H9 (cell line): ENCODE measurements around the gene POC1B. TPM values are rescaled to one million over a fixed set of nuclear protein-coding genes. Genes with fewer than 3 reads are reported as not detected.
A peak's percentile ranks its signal among the peaks of the same experiment; 100 is the strongest.

Experiments used
- DNase-seq: peaks from one replicate; pipeline ENCODE4 v3.0.0-alpha.2; 2017
- H2AFZ ChIP-seq: one replicate; pipeline ENCODE4 v1.6.1; 2013; ENCODE audit warnings: mild to moderate bottlenecking, low read length, control low read depth, moderate library complexity
- H2AK5ac ChIP-seq: 2 replicates; pipeline ENCODE4 v1.6.1; 2013; ENCODE audit warnings: low read length, control low read depth, mixed read lengths; ENCODE audit not compliant: insufficient read length
- H2BK120ac ChIP-seq: one replicate; pipeline ENCODE4 v1.6.1; 2013; ENCODE audit warnings: low read depth, mild to moderate bottlenecking, low read length, control low read depth, inconsistent platforms; ENCODE audit not compliant: poor library complexity, severe bottlenecking
- H2BK12ac ChIP-seq: 2 replicates; pipeline ENCODE4 v1.6.1; 2013; ENCODE audit warnings: low read length, control low read depth, mixed read lengths, low read depth; ENCODE audit not compliant: insufficient read length
- H2BK15ac ChIP-seq: 2 replicates; pipeline ENCODE4 v1.6.1; 2013; ENCODE audit warnings: low read depth, low read length, control low read depth
- H2BK20ac ChIP-seq: one replicate; pipeline ENCODE4 v1.6.1; 2013; ENCODE audit warnings: low read depth, mild to moderate bottlenecking, low read length, control low read depth, inconsistent platforms; ENCODE audit not compliant: poor library complexity, severe bottlenecking
- H2BK5ac ChIP-seq: 2 replicates; pipeline ENCODE4 v1.6.1; 2013; ENCODE audit warnings: low read length, control low read depth, mixed read lengths; ENCODE audit not compliant: insufficient read length
- H3K14ac ChIP-seq: 2 replicates; pipeline ENCODE4 v1.6.1; 2013; ENCODE audit warnings: low read length, control low read depth; ENCODE audit not compliant: insufficient read depth
- H3K18ac ChIP-seq: 2 replicates; pipeline ENCODE4 v1.6.1; 2013; ENCODE audit warnings: low read depth, mild to moderate bottlenecking, mixed read lengths, low read length, control low read depth; ENCODE audit not compliant: insufficient read length
- H3K23ac ChIP-seq: 2 replicates; pipeline ENCODE4 v1.6.1; 2013; ENCODE audit warnings: low read length, control low read depth, mixed read lengths, low read depth; ENCODE audit not compliant: insufficient read length
- H3K23me2 ChIP-seq: 2 replicates; pipeline ENCODE4 v1.6.1; 2013; ENCODE audit warnings: low read depth, mild to moderate bottlenecking, mixed read lengths, low read length, control low read depth; ENCODE audit not compliant: insufficient read length, poor library complexity, severe bottlenecking
- H3K27ac ChIP-seq: 2 replicates; pipeline ENCODE4 v1.5.1; 2013; ENCODE audit warnings: low read length, control low read depth, mixed read lengths, low read depth; ENCODE audit not compliant: insufficient read length
- H3K27me3 ChIP-seq: 2 replicates; pipeline ENCODE4 v1.6.1; 2013; ENCODE audit warnings: low read length, control low read depth, inconsistent platforms; ENCODE audit not compliant: insufficient read depth
- H3K4ac ChIP-seq: 2 replicates; pipeline ENCODE4 v1.6.1; 2013; ENCODE audit warnings: low read depth, mild to moderate bottlenecking, control low read depth, inconsistent platforms, low read length, moderate library complexity
- H3K4me1 ChIP-seq: 2 replicates; pipeline ENCODE4 v1.6.1; 2013; ENCODE audit warnings: low read length, control low read depth, inconsistent platforms; ENCODE audit not compliant: insufficient read depth
- H3K4me2 ChIP-seq: 2 replicates; pipeline ENCODE4 v1.6.1; 2013; ENCODE audit warnings: low read length, control low read depth, mixed read lengths; ENCODE audit not compliant: insufficient read length, insufficient read depth
- H3K56ac ChIP-seq: 2 replicates; pipeline ENCODE4 v1.6.1; 2013; ENCODE audit warnings: low read depth, mild to moderate bottlenecking, mixed read lengths, low read length, control low read depth; ENCODE audit not compliant: insufficient read length
- H3K79me1 ChIP-seq: 2 replicates; pipeline ENCODE4 v1.6.1; 2013; ENCODE audit warnings: low read depth, mild to moderate bottlenecking, moderate library complexity, low read length, control low read depth, inconsistent platforms; ENCODE audit not compliant: insufficient read depth, poor library complexity, severe bottlenecking
- H3K79me2 ChIP-seq: 2 replicates; pipeline ENCODE4 v1.6.1; 2013; ENCODE audit warnings: low read length, control low read depth, inconsistent platforms; ENCODE audit not compliant: insufficient read depth
- H3K9ac ChIP-seq: 2 replicates; pipeline ENCODE4 v1.6.1; 2013; ENCODE audit warnings: low read length, control low read depth, mixed read lengths; ENCODE audit not compliant: insufficient read length; ENCODE audit errors: extremely low read depth
- H3K9me3 ChIP-seq: one replicate; pipeline ENCODE4 v1.6.1; 2013; ENCODE audit warnings: low read depth, low read length, inconsistent platforms; ENCODE audit not compliant: control insufficient read depth
- H3T11ph ChIP-seq: one replicate; pipeline ENCODE4 v1.6.1; 2013; ENCODE audit warnings: mild to moderate bottlenecking, low read length, control low read depth, inconsistent platforms
- H4K20me1 ChIP-seq: one replicate; pipeline ENCODE4 v1.6.1; 2013; ENCODE audit not compliant: control insufficient read depth, insufficient read length, insufficient read depth
- H4K5ac ChIP-seq: 2 replicates; pipeline ENCODE4 v1.6.1; 2013; ENCODE audit warnings: low read depth, mild to moderate bottlenecking, mixed read lengths, low read length, control low read depth; ENCODE audit not compliant: insufficient read length
- H4K8ac ChIP-seq: replicated peaks from 2 replicates; pipeline ENCODE4 v1.6.1; 2013; ENCODE audit warnings: low read length, control low read depth, mixed read lengths, low read depth; ENCODE audit not compliant: insufficient read length
- H4K91ac ChIP-seq: 2 replicates; pipeline ENCODE4 v1.6.1; 2013; ENCODE audit warnings: low read depth, mild to moderate bottlenecking, moderate library complexity, mixed read lengths, low read length, control low read depth; ENCODE audit not compliant: insufficient read length
- H3K27ac Mint-ChIP-seq, 3 experiments: 2 replicates in 2 of 3; 3 replicates in 1 of 3; pipeline ENCODE4 v1.8.0; 2020 to 2021; ENCODE audit warnings: mixed read lengths in 3 of 3, mild to moderate bottlenecking in 1 of 3, moderate library complexity in 1 of 3
- H3K27me3 Mint-ChIP-seq: 2 replicates; pipeline ENCODE4 v1.8.0; 2021; ENCODE audit warnings: low read depth, mild to moderate bottlenecking, moderate library complexity, mixed read lengths
- H3K36me3 Mint-ChIP-seq, 3 experiments: 2 replicates in 2 of 3; 3 replicates in 1 of 3; pipeline ENCODE4 v1.8.0; 2020 to 2021; ENCODE audit warnings: low read depth in 3 of 3, mixed read lengths in 3 of 3; ENCODE audit not compliant: insufficient read depth in 1 of 3
- H3K4me1 Mint-ChIP-seq, 2 experiments: 2 replicates each; pipeline ENCODE4 v1.8.0; 2020; ENCODE audit warnings: mixed read lengths in 2 of 2
- H3K4me3 Mint-ChIP-seq, 2 experiments: 2 replicates in 1 of 2; 3 replicates in 1 of 2; pipeline ENCODE4 v1.8.0; 2020 to 2021; ENCODE audit warnings: mild to moderate bottlenecking in 2 of 2, mixed read lengths in 2 of 2, moderate library complexity in 1 of 2
- H3K9me3 Mint-ChIP-seq, 2 experiments: 2 replicates in 1 of 2; 3 replicates in 1 of 2; pipeline ENCODE4 v1.8.0; 2020; ENCODE audit warnings: mild to moderate bottlenecking in 2 of 2, mixed read lengths in 2 of 2, moderate library complexity in 1 of 2
- WGBS: extraction: QIAGEN DNeasy Blood & Tissue Kit; methylation state at CpG from one replicate; pipeline ENCODE4 v1.1.7; 2013; ENCODE audit warnings: missing lambda C conversion rate, low lambda C conversion rate, mixed read lengths; ENCODE audit not compliant: insufficient read length; ENCODE audit errors: extremely low coverage; 5-methylcytosine and 5-hydroxymethylcytosine counted together
- total RNA-seq: library from RNA; stranded (reverse); gene quantifications from 2 replicates; pipeline ENCODE4 v1.2.1, GENCODE V29; 2021
- TF ChIP-seq, protein P1 (sequence below): fragments of 200-600 bp; sonication (generic); conservative IDR thresholded peaks from 3 replicates; pipeline ENCODE4 v1.8.0; 2021; ENCODE audit warnings: antibody characterized with exemption, mild to moderate bottlenecking

The POC1B gene
- total RNA-seq, 1 experiment from 2014 or later, result 12.5 TPM

DNA sequence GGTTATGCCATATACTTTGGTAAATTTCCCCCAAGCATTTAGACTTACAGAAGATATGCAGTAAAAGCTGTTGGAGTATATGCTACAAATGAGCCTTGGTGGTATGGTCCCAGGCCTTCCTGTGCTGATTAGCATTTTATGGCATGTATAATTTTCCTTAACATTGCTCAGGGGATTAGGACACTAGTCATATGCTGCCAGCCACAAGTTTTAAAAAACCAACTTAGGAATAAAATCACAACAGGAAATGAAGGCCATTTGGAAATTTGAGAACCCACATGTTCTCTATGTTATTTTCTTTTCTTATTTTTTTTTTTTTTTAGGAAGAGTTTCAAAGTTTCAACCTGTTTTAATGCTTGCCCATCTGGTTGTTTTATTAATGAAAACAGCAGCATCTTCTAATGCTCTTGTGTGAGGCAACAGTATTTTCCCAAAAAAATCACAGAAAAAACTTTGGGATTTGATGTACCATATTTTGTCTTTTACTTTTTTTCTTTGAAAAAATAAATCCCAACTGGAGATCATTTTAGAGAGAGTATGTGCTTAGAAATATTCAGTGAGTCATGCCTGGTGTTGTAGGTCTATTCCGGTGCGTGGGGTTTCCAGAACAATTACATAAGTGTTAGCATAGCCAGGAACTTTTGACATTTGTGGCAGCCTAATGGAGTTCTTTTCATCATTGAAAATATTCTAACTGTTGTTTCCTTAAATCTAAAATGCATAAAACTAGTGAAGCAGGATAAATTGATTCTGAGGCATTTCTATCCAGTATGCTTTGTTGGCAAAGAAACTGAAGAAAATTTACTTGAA, 151.9 kb downstream of the POC1B start:
- H3K27ac Mint-ChIP-seq, result peak overlapping the region in 1 of 3 experiments; percentile 59; a peak in 1 of 7 replicates
- peaks cover 8% of the 10 kb centered on the region for H3K27me3 Mint-ChIP-seq

More for the DNA sequence above, 151.9 kb downstream of the POC1B start:
- Histone ChIP-seq H2BK20ac (no peak overlapping the region), H3K14ac (no peak overlapping the region), H3K79me2 (no peaks in the 10 kb centered on the region), H2BK120ac (no peak overlapping the region), H4K8ac (no peak overlapping the region), H2BK15ac (no peak overlapping the region), H2AFZ (no peak overlapping the region), H4K5ac (no peak overlapping the region), H3K23ac (no peak overlapping the region), H3T11ph (no peak overlapping the region), H3K4ac (no peak overlapping the region), H4K20me1 (no peaks in the 10 kb centered on the region), H3K4me1 (peaks cover 7% of the 10 kb centered on the region; the same call in 1 of the 2 replicates), H3K23me2 (no peaks in the 10 kb centered on the region), H2AK5ac (no peak overlapping the region), H3K27ac (no peak overlapping the region), H2BK12ac (no peak overlapping the region), H3K9me3 (no peaks in the 10 kb centered on the region), H3K9ac (no peak overlapping the region), H3K79me1 (no peaks in the 10 kb centered on the region), H3K56ac (no peak overlapping the region), H2BK5ac (no peak overlapping the region), H3K4me2 (no peak overlapping the region), H3K18ac (no peak overlapping the region), H3K27me3 (no peaks in the 10 kb centered on the region), H4K91ac (no peak overlapping the region)
- no CpG with 5 or more reads among the region's 2 CpGs for WGBS
- H3K9me3 Mint-ChIP-seq, result peaks cover 0 to 2% of the 10 kb centered on the region in 2 experiments; a peak in 3 of 5 replicates
- TF ChIP-seq, protein P1, sequence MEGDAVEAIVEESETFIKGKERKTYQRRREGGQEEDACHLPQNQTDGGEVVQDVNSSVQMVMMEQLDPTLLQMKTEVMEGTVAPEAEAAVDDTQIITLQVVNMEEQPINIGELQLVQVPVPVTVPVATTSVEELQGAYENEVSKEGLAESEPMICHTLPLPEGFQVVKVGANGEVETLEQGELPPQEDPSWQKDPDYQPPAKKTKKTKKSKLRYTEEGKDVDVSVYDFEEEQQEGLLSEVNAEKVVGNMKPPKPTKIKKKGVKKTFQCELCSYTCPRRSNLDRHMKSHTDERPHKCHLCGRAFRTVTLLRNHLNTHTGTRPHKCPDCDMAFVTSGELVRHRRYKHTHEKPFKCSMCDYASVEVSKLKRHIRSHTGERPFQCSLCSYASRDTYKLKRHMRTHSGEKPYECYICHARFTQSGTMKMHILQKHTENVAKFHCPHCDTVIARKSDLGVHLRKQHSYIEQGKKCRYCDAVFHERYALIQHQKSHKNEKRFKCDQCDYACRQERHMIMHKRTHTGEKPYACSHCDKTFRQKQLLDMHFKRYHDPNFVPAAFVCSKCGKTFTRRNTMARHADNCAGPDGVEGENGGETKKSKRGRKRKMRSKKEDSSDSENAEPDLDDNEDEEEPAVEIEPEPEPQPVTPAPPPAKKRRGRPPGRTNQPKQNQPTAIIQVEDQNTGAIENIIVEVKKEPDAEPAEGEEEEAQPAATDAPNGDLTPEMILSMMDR, result no peak
- DNase-seq, result no peak
- peaks cover 0 to 7% (median 0%) of the 10 kb centered on the region in 3 experiments; a peak in 2 of 7 replicates for H3K36me3 Mint-ChIP-seq
- no peak overlapping the region for H3K4me3 Mint-ChIP-seq
- H3K4me1 Mint-ChIP-seq, result peaks cover 17 to 19% of the 10 kb centered on the region in 2 experiments
